HTR-8/SVneo (cell line): ENCODE measurements around the gene TAF11L7.
A peak's percentile ranks its signal among the peaks of the same experiment; 100 is the strongest.
"Not testable (repeated sequence)": the region's sequence is repeated elsewhere in the genome, so short reads cannot be mapped to it uniquely, and the experiment has no call there.

Experiments used
- DNase-seq: peaks from one replicate; pipeline ENCODE4 v3.0.0; 2011; ENCODE audit warnings: low spot score, mixed read lengths; ENCODE audit not compliant: insufficient read length
- FAIRE-seq: peaks from 2 replicates; lab custom pipeline; 2011; peaks lifted over from hg19 to GRCh38; lab: Jason Lieb, UNC

The TAF11L7 gene

DNA sequence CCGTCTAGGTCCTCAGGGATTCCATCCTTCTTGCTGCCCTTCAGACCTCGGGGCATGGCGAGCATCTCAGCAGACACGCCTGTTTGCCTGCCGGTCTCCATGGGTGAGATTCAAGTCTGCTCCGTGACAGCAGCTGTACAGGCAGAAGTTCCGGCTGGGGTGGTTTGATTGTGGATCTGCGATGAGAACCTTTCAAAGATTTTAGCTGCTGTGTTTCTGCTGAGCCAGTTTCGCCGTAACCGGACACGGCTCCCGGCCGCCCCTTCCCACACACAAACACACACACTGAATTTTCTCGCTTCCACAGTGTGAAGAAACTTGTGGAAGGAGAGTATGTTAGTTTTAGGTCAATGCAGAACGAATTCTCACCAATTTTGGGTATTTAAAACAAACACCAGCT, at the start of gene TAF11L7:
Gene TAF11L7 (minus strand): TSS at position 101 of the 400 bp plus-strand sequence.
- not testable (repeated sequence) for FAIRE-seq, DNase-seq

DNA sequence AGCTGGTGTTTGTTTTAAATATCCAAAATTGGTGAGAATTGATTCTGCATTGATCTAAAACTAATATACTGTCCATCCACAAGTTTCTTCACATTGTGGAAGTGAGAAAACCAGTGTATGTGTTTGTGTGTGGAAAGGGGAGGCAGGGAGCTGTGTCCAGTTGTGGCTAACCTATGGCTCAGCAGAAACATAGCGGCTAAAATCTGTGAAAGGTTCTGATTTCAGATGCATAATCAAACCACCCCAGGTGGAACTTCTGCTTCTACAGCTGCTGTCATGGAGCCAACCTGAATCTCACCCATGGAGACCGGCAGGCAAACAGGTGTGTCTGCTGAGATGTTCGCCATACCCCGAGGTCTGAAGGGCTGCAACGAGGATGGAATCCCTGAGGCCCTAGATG, 48.6 kb upstream of the TAF11L7 start, which contains the start of gene TAF11L14:
Gene TAF11L14 (plus strand): TSS at position 301 of the 400 bp plus-strand sequence.
- DNase-seq (no peak), FAIRE-seq (no peak)

DNA sequence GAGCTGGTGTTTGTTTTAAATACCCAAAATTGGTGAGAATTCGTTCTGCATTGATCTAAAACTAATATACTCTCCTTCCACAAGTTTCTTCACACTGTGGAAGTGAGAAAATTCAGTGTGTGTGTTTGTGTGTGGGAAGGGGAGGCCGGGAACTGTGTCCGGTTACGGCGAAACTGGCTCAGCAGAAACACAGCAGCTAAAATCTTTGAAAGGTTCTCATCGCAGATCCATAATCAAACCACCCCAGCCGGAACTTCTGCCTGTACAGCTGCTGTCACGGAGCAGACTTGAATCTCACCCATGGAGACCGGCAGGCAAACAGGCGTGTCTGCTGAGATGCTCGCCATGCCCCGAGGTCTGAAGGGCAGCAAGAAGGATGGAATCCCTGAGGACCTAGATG, 46.2 kb upstream of the TAF11L7 start, which contains the start of gene TAF11L13:
Gene TAF11L13 (plus strand): TSS at position 301 of the 400 bp plus-strand sequence.
- not testable (repeated sequence) for FAIRE-seq, DNase-seq

DNA sequence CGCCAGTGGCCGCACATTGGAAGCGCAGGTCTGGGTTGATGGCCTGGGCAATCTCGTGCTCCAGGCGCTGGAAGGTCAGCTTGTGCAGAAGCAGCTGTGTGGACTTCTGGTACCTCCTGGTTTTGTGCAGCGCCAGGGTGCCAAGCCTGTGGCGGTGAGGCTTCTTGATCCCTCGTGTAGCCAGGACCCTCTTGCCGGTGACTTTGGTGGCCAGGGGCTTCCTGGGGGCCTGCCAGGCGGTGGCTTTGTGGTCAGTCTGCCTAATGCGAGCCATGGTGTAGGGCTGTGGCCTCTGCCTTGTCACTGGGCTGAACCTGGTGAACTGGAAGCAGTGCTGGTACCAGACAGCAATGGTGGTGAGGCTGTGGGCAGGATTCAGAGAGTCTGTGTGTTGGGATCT, 40.1 kb upstream of the TAF11L7 start:
- DNase-seq (no peak), FAIRE-seq (no peak)

DNA sequence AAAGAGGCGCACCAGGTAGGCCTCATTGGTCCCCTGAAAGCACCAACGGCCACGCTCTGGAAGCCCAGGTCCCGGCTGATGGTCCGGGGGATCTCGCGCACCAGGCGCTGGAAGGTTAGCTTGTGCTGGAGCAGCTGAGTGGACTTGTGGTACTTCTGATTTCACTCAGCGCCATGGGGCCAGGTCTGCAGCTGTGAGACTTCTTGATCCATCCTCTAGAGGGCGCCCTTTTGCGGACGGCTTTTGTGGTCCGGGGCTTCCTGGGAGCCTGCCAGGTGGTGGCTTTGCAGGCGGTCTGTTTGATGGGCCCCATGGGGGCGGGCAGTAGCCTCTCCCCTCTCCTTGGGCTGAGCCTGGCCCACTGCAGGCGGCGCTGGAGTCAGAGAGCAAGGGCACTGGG, 35.1 kb upstream of the TAF11L7 start:
- FAIRE-seq (no peak), DNase-seq (no peak)

DNA sequence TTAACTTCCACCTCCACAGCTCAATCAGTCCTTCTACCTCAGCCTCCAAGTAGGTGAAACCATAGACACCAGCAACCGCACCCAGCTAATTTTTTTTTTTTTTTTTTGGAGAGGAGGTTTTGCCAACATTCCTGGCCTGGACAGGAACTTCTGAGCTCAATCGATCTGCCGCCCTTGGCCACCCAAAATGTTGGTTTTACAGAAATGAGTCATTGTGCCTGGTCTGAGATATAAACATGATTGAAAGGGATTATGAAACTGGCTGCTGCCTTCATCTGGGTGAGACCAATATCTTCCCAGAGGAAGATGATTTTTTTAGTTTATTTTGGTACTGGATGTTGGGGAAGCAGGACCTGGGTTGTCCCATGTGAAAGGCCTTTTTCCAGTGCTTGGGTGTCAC, 33.8 kb upstream of the TAF11L7 start:
- no peak for DNase-seq

DNA sequence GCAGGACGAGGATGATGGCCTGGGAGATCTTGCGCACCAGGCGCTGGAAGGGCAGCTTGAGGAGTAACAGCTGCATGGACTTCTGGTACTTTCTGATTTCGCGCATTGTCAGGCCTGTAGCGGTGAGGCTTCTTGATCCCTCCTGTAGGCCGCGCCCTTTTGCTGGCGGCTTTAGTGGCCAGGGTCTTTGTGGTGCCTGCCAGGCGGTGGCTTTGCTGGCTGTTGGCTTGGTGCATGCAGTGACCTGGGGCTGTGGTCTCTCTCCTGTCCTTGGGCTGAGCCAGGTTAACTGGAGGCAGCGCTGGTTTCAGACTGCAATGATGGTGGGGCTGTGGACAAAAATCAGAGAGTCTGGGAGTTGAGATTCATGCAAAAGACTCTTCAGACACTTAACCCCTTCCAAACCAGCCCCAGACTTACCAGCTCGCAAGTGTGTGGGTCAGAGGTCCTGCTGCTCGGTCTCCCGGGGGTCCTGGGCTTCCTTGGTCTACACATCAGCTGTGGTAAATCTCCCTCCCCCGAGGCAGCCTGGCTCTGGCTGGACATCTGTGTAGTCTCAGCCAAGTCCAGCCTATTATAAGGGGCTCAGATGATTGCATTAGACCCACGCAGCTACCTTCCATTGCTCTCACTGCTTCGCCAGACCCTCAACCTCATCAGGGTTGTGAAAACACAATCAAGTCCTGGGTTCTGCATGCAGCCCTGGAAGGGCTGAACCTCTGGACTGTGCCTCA, 29.5 kb upstream of the TAF11L7 start:
- FAIRE-seq (no peak), DNase-seq (no peak)

More for the DNA sequence above, 33.8 kb upstream of the TAF11L7 start:
- FAIRE-seq = no peak

DNA sequence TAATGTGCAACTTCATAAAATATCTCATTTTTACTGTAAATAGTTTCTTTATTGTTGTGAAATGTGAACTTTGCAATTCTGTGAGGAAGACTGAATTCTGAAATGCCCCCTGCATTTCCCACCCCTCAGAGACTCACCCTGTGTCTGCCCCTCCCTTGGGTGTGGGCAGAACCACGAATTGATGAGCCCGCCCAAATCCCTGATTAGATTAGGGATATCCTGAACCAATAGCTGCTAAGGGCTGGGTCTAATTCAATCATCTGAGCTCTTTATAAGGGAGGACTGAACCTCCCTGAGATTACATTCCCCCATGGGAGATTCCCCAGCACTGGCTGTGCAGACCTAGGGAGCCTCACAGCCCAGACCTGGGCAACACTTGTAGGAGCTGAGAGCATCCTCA, 24.5 kb upstream of the TAF11L7 start, which contains the start of gene TAF11L12:
Gene TAF11L12 (plus strand): TSS at position 301 of the 400 bp plus-strand sequence.
- not testable (repeated sequence) for DNase-seq, FAIRE-seq

DNA sequence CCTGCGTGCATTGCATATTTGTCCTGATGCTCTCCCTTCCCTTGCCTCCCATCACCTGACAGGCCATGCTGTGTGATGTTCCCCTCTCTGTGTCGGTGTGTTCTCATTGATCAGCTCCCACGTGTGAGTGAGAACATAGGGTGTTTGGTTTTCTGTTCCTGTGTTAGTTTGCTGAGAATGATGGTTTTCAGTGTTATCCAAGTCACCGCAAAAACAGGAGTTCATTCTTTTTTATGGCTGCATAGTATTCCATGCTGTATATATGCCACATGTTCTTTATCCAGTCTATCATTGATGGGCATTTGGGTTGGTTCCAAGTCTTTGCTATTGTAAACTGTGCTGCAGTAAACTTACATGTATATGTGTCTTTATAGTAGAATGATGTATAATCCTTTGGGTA, 21.9 kb upstream of the TAF11L7 start:
- DNase-seq = not testable (repeated sequence)
- peak; percentile 54 for FAIRE-seq

DNA sequence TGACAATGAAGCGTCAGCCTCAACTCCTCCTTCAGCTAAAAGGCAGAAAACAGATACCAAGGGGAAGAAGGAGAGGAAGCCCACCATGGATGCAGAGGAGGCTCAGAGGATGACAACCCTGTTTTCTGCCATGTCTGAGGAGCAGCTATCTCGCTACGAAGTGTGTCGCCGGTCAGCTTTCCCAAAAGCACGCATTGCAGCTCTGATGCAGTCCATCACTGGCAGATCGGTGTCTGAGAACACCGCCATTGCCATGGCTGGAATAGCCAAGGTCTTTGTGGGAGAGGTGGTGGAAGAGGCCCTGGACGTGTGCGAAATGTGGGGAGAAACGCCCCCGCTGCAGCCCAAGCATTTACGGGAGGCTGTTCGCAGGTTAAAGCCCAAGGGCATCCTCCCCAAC, 19.4 kb upstream of the TAF11L7 start:
- FAIRE-seq = peak; percentile 20
- DNase-seq = no peak

DNA sequence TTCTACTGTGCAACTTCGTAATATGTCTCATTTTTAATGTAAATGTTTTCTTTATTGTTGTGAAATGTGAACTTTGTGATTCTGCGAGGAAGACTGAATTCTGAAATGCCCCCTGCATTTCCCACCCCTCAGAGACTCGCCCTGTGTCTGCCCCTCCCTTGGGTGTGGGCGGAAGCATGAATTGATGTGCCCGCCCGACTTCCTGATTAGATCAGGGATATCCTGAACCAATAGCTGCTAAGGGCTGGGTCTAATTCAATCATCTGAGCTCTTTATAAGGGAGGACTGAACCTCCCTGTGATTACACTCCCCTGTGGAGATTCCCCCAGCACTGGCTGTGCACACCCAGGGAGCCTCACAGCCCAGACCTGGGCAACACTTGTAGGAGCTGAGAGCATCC, 18.3 kb upstream of the TAF11L7 start, which contains the start of gene TAF11L11:
Gene TAF11L11 (plus strand): TSS at position 304 of the 400 bp plus-strand sequence.
- FAIRE-seq, DNase-seq: not testable (repeated sequence)

DNA sequence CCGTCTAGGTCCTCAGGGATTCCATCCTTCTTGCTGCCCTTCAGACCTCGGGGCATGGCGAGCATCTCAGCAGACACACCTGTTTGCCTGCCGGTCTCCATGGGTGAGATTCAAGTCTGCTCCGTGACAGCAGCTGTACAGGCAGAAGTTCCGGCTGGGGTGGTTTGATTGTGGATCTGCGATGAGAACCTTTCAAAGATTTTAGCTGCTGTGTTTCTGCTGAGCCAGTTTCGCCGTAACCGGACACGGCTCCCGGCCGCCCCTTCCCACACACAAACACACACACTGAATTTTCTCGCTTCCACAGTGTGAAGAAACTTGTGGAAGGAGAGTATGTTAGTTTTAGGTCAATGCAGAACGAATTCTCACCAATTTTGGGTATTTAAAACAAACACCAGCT, 12.2 kb upstream of the TAF11L7 start, which contains the start of gene TAF11L10:
Gene TAF11L10 (minus strand): TSS at position 101 of the 400 bp plus-strand sequence.
- not testable (repeated sequence) for FAIRE-seq, DNase-seq

DNA sequence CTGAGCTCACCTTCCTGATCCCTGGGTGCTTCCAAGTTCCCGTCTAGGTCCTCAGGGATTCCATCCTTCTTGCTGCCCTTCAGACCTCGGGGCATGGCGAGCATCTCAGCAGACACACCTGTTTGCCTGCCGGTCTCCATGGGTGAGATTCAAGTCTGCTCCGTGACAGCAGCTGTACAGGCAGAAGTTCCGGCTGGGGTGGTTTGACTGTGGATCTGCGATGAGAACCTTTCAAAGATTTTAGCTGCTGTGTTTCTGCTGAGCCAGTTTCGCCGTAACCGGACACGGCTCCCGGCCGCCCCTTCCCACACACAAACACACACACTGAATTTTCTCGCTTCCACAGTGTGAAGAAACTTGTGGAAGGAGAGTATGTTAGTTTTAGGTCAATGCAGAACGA, 8.7 kb upstream of the TAF11L7 start, which contains the start of gene TAF11L9:
Gene TAF11L9 (minus strand): TSS at position 140 of the 400 bp plus-strand sequence.
- not testable (repeated sequence) for DNase-seq, FAIRE-seq

DNA sequence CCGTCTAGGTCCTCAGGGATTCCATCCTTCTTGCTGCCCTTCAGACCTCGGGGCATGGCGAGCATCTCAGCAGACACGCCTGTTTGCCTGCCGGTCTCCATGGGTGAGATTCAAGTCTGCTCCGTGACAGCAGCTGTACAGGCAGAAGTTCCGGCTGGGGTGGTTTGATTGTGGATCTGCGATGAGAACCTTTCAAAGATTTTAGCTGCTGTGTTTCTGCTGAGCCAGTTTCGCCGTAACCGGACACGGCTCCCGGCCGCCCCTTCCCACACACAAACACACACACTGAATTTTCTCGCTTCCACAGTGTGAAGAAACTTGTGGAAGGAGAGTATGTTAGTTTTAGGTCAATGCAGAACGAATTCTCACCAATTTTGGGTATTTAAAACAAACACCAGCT, 5.3 kb upstream of the TAF11L7 start, which contains the start of gene TAF11L8:
Gene TAF11L8 (minus strand): TSS at position 101 of the 400 bp plus-strand sequence.
- DNase-seq, FAIRE-seq: not testable (repeated sequence)
